H1 (cell line): ENCODE measurements around the gene FAM184B. TPM values are rescaled to one million over a fixed set of nuclear protein-coding genes. Genes with fewer than 3 reads are reported as not detected.

Experiments used
- CTCF ChIA-PET: fragments of 300-600 bp; sonication (Branson Sonifier 250); formaldehyde crosslinking; loops from one replicate; lab custom pipeline; 2021; ENCODE audit not compliant: partially characterized antibody; lab: Charles Lee
- POLR2A ChIA-PET: fragments of 300-600 bp; sonication (Branson Sonifier 250); formaldehyde crosslinking; loops from one replicate; lab custom pipeline; 2021; ENCODE audit warnings: inconsistent platforms; ENCODE audit not compliant: partially characterized antibody; lab: Charles Lee
- DNase-seq, 2 experiments: peaks; one replicate each; pipeline versions ENCODE4 v3.0.0 to v3.0.0-alpha.2; 2010 to 2022; ENCODE audit warnings: low spot score in 2 of 2, low read depth in 1 of 2, mixed read lengths in 1 of 2
- FAIRE-seq: peaks from 2 replicates; lab custom pipeline; 2011; peaks lifted over from hg19 to GRCh38; lab: Jason Lieb, UNC
- H2AFZ ChIP-seq: 2 replicates; pipeline ENCODE4 v1.8.1; 2012; ENCODE audit warnings: low read length, inconsistent platforms
- H2AK5ac ChIP-seq: 2 replicates; pipeline ENCODE4 v1.6.1; 2013; ENCODE audit warnings: low read depth, low read length
- H2BK120ac ChIP-seq: replicated peaks from 2 replicates; pipeline ENCODE3; 2013; ENCODE audit warnings: low read depth, low read length, inconsistent platforms
- H2BK12ac ChIP-seq: 2 replicates; pipeline ENCODE4 v1.6.1; 2013; ENCODE audit warnings: low read depth, low read length
- H2BK15ac ChIP-seq: 2 replicates; pipeline ENCODE4 v1.6.1; 2013; ENCODE audit warnings: low read length
- H2BK20ac ChIP-seq: 2 replicates; pipeline ENCODE4 v1.6.1; 2013; ENCODE audit warnings: low read length
- H2BK5ac ChIP-seq: 2 replicates; pipeline ENCODE4 v1.6.1; 2013; ENCODE audit warnings: low read depth, low read length
- H3K14ac ChIP-seq: 2 replicates; pipeline ENCODE4 v1.6.1; 2013; ENCODE audit warnings: inconsistent platforms; ENCODE audit not compliant: insufficient read length
- H3K18ac ChIP-seq: 2 replicates; pipeline ENCODE4 v1.6.1; 2013; ENCODE audit warnings: low read length; ENCODE audit errors: extremely low read depth
- H3K23ac ChIP-seq: 2 replicates; pipeline ENCODE4 v1.6.1; 2013; ENCODE audit warnings: inconsistent platforms; ENCODE audit not compliant: insufficient read length
- H3K23me2 ChIP-seq: 2 replicates; pipeline ENCODE4 v1.6.1; 2013; ENCODE audit warnings: low read depth, low read length
- H3K27ac ChIP-seq: 2 replicates; pipeline ENCODE4 v1.6.1; 2011; ENCODE audit warnings: low read depth, low read length, inconsistent platforms
- H3K27me3 ChIP-seq, 4 experiments: replicated peaks in 1 of 4; 1 replicate in 1 of 4; 2 replicates in 3 of 4; pipeline versions ENCODE4 v1.6.1 to v1.8.1; 2011 to 2013; ENCODE audit warnings: low read length in 3 of 4, mild to moderate bottlenecking in 3 of 4, inconsistent platforms in 2 of 4, mixed read lengths in 2 of 4, moderate library complexity in 1 of 4; ENCODE audit not compliant: control insufficient read depth in 3 of 4, insufficient read depth in 3 of 4; ENCODE audit errors: extremely low read depth in 1 of 4
- H3K36me3 ChIP-seq, 4 experiments: 2 replicates each; pipeline versions ENCODE4 v1.6.1 to v1.8.1; 2011 to 2013; ENCODE audit warnings: mild to moderate bottlenecking in 4 of 4, low read length in 3 of 4, moderate library complexity in 2 of 4, control low read depth in 1 of 4, inconsistent platforms in 1 of 4; ENCODE audit not compliant: insufficient read depth in 4 of 4, control insufficient read depth in 2 of 4
- H3K4ac ChIP-seq: replicated peaks from 2 replicates; pipeline ENCODE3; 2013; ENCODE audit warnings: low read length, low read depth, mixed read lengths, inconsistent platforms; ENCODE audit not compliant: insufficient read length
- H3K4me1 ChIP-seq, 4 experiments: replicated peaks in 1 of 4; 1 replicate in 1 of 4; 2 replicates in 3 of 4; pipeline versions ENCODE4 v1.6.1 to v1.8.1; 2011 to 2013; ENCODE audit warnings: low read length in 3 of 4, inconsistent platforms in 2 of 4, mixed read lengths in 1 of 4; ENCODE audit not compliant: insufficient read depth in 4 of 4, control insufficient read depth in 3 of 4
- H3K4me2 ChIP-seq, 2 experiments: 2 replicates each; pipeline versions ENCODE4 v1.6.1 to v1.8.1; 2011 to 2013; ENCODE audit warnings: low read depth in 2 of 2, low read length in 2 of 2, control low read depth in 1 of 2, inconsistent platforms in 1 of 2, mild to moderate bottlenecking in 1 of 2; ENCODE audit not compliant: insufficient read depth in 1 of 2
- H3K4me3 ChIP-seq, 4 experiments: fragments of 200-600, 300-600 bp in 1 of 4; sonication (generic), shearing (Covaris generic), sonication (Bioruptor Twin) in 1 of 4; 2 replicates each; pipeline versions ENCODE4 v1.5.1 to v1.8.1; 2011 to 2016; ENCODE audit warnings: low read length in 4 of 4, low read depth in 3 of 4, control low read depth in 2 of 4, inconsistent platforms in 2 of 4, mild to moderate bottlenecking in 2 of 4, mixed read lengths in 1 of 4, moderate library complexity in 1 of 4; ENCODE audit not compliant: insufficient read depth in 2 of 4; ENCODE audit errors: extremely low read depth in 1 of 4
- H3K56ac ChIP-seq: replicated peaks from 2 replicates; pipeline ENCODE3; 2013; ENCODE audit warnings: low read depth, mild to moderate bottlenecking, mixed read lengths, low read length, inconsistent platforms; ENCODE audit not compliant: insufficient read length
- H3K79me1 ChIP-seq: 2 replicates; pipeline ENCODE4 v1.6.1; 2013; ENCODE audit warnings: low read depth, low read length, control low read depth
- H3K79me2 ChIP-seq, 2 experiments: 2 replicates each; pipeline versions ENCODE4 v1.6.1 to v1.8.1; 2012 to 2013; ENCODE audit warnings: low read length in 2 of 2, mild to moderate bottlenecking in 2 of 2, inconsistent platforms in 1 of 2; ENCODE audit not compliant: insufficient read depth in 2 of 2, control insufficient read depth in 1 of 2
- H3K9ac ChIP-seq, 4 experiments: replicated peaks in 1 of 4; 1 replicate in 1 of 4; 2 replicates in 3 of 4; pipeline versions ENCODE4 v1.6.1 to v1.8.1; 2011 to 2013; ENCODE audit warnings: low read depth in 3 of 4, low read length in 3 of 4, control low read depth in 2 of 4, mild to moderate bottlenecking in 2 of 4, moderate library complexity in 2 of 4, inconsistent platforms in 1 of 4; ENCODE audit errors: extremely low read depth in 1 of 4
- H3K9me3 ChIP-seq, 2 experiments: 2 replicates each; pipeline versions ENCODE4 v1.6.1 to v1.8.1; 2012 to 2013; ENCODE audit warnings: mild to moderate bottlenecking in 2 of 2, moderate library complexity in 2 of 2, control low read depth in 1 of 2, inconsistent platforms in 1 of 2, low read depth in 1 of 2, low read length in 1 of 2, mixed read lengths in 1 of 2; ENCODE audit not compliant: insufficient read depth in 2 of 2
- H4K20me1 ChIP-seq, 2 experiments: replicated peaks in 1 of 2; 2 replicates each; pipeline versions ENCODE3 to v1.8.1; 2011 to 2013; ENCODE audit warnings: inconsistent platforms in 2 of 2, low read length in 2 of 2, mild to moderate bottlenecking in 1 of 2; ENCODE audit not compliant: insufficient read depth in 2 of 2, control insufficient read depth in 1 of 2
- H4K5ac ChIP-seq: 2 replicates; pipeline ENCODE4 v1.6.1; 2013; ENCODE audit warnings: low read length, low read depth, mixed read lengths, inconsistent platforms; ENCODE audit not compliant: insufficient read length
- H4K8ac ChIP-seq: 2 replicates; pipeline ENCODE4 v1.8.0; 2013; ENCODE audit warnings: mild to moderate bottlenecking, moderate library complexity, low read length, inconsistent platforms; ENCODE audit not compliant: insufficient read depth; ENCODE audit errors: extremely low read depth
- H4K91ac ChIP-seq: replicated peaks from 2 replicates; pipeline ENCODE3; 2013; ENCODE audit warnings: low read length, mixed read lengths, inconsistent platforms; ENCODE audit not compliant: insufficient read length
- BACH1 ChIP-seq: IDR thresholded peaks from 2 replicates; pipeline ENCODE4 v1.6.1; 2012; ENCODE audit warnings: low read length, improper control_type of control experiment
- CEBPB ChIP-seq: IDR thresholded peaks from 2 replicates; pipeline ENCODE4 v1.6.1; 2012; ENCODE audit warnings: low read depth, low read length
- CHD2 ChIP-seq: IDR thresholded peaks from 2 replicates; pipeline ENCODE4 v1.6.1; 2012; ENCODE audit warnings: low read length, improper control_type of control experiment
- EZH2 ChIP-seq: fragments of 200-600 bp; sonication (generic); IDR thresholded peaks from 2 replicates; pipeline ENCODE4 v1.7.1; 2012; ENCODE audit warnings: low read depth, mild to moderate bottlenecking, moderate library complexity, low read length, inconsistent platforms; ENCODE audit not compliant: severe bottlenecking
- FOSL1 ChIP-seq: IDR thresholded peaks from 2 replicates; pipeline ENCODE4 v1.6.1; 2011; ENCODE audit warnings: mild to moderate bottlenecking, low read depth, low read length, moderate library complexity; ENCODE audit not compliant: insufficient read depth
- JUN ChIP-seq: IDR thresholded peaks from 2 replicates; pipeline ENCODE4 v1.6.1; 2011; ENCODE audit warnings: low read depth, mild to moderate bottlenecking, improper control_type of control experiment, low read length
- JUND ChIP-seq: IDR thresholded peaks from 2 replicates; pipeline ENCODE4 v1.6.1; 2011; ENCODE audit warnings: mild to moderate bottlenecking, improper control_type of control experiment, low read length
- MAX ChIP-seq: IDR thresholded peaks from 2 replicates; pipeline ENCODE4 v1.6.1; 2012; ENCODE audit warnings: inconsistent platforms
- POLR2AphosphoS5 ChIP-seq: IDR thresholded peaks from 2 replicates; pipeline ENCODE4 v1.6.1; 2011; ENCODE audit warnings: low read depth, low read length
- RFX5 ChIP-seq: IDR thresholded peaks from 2 replicates; pipeline ENCODE4 v1.6.1; 2011; ENCODE audit warnings: low read depth, low read length, improper control_type of control experiment, borderline replicate concordance
- RXRA ChIP-seq: IDR thresholded peaks from 2 replicates; pipeline ENCODE4 v1.6.1; 2011; ENCODE audit warnings: low read depth, mild to moderate bottlenecking, low read length, moderate library complexity; ENCODE audit not compliant: insufficient read depth
- SRF ChIP-seq: IDR thresholded peaks from 2 replicates; pipeline ENCODE4 v1.6.1; 2011; ENCODE audit warnings: mild to moderate bottlenecking, low read depth, low read length, moderate library complexity
- TCF12 ChIP-seq: IDR thresholded peaks from 2 replicates; pipeline ENCODE4 v1.6.1; 2011; ENCODE audit warnings: low read depth, mild to moderate bottlenecking, low read length
- YY1 ChIP-seq: IDR thresholded peaks from 2 replicates; pipeline ENCODE4 v1.6.1; 2011; ENCODE audit warnings: low read depth, mild to moderate bottlenecking, low read length
- WGBS, 2 experiments: shearing (Covaris generic) in 1 of 2; methylation state at CpG; one replicate each; pipeline versions ENCODE4 v1.1.6 to v1.1.7; 2013 to 2015; ENCODE audit warnings: low lambda C conversion rate in 2 of 2, mixed read lengths in 2 of 2, inconsistent platforms in 1 of 2, low coverage in 1 of 2, missing lambda C conversion rate in 1 of 2; ENCODE audit not compliant: insufficient replicate concordance in 2 of 2, insufficient coverage in 1 of 2, insufficient read length in 1 of 2; ENCODE audit errors: extremely low coverage in 1 of 2, missing lambda C conversion rate in 1 of 2; 5-methylcytosine and 5-hydroxymethylcytosine counted together
- polyA plus RNA-seq, 7 experiments: library from polyadenylated mRNA; depleted of rRNA in 3 of 7; stranded (reverse) in 5 of 7; unstranded in 2 of 7; fragments of >200 nt in 5 of 7; fragments of 200-250 nt in 2 of 7; gene quantifications; 1 replicate in 5 of 7; 2 replicates in 1 of 7; 4 replicates in 1 of 7; pipeline versions ENCODE4 v1.2.1 to v1.2.3, GENCODE V29; 2011 to 2013; ENCODE audit warnings: missing spikeins in 2 of 7, mixed read lengths in 2 of 7
- total RNA-seq: library from RNA; stranded (reverse); fragmentation: NEBNext Ultra II Directional; extraction: Animal tissue kit (Norgen Biotek cat#: 25700); gene quantifications from 2 replicates; pipeline ENCODE4 v1.2.1, GENCODE V29; 2021

FAM184B gene
- total and polyA plus RNA-seq, 2 of the 8 experiments (the other 6 are each of a cell fraction or from before 2014, with no cell fraction given), result 0.05 to 0.39 TPM

GRCh38 chr4:17682222-17682566 is 99.2 kb downstream of the FAM184B start:
- Histone ChIP-seq H3K79me1 (no peaks in the 10 kb centered on the region), H4K91ac (no peak overlapping the region), H3K14ac (no peak overlapping the region), H2AFZ (no peak overlapping the region), H3K4me1 (no peaks in the 10 kb centered on the region), H3K23ac (no peak overlapping the region), H2BK120ac (no peak overlapping the region), H2AK5ac (no peak overlapping the region), H3K9ac (no peak overlapping the region), H3K23me2 (no peaks in the 10 kb centered on the region), H3K56ac (no peak overlapping the region), H3K36me3 (no peaks in the 10 kb centered on the region), H4K5ac (no peak overlapping the region), H3K27ac (no peak overlapping the region), H2BK5ac (no peak overlapping the region), H2BK12ac (no peak overlapping the region), H3K79me2 (no peaks in the 10 kb centered on the region), H3K18ac (no peak overlapping the region), H4K8ac (no peak overlapping the region), H3K27me3 (no peaks in the 10 kb centered on the region), H2BK20ac (no peak overlapping the region), H3K4me2 (no peak overlapping the region), H4K20me1 (no peaks in the 10 kb centered on the region), H3K4me3 (no peak overlapping the region), H2BK15ac (no peak overlapping the region), H3K9me3 (no peaks in the 10 kb centered on the region), H3K4ac (no peak overlapping the region)
- ChIA-PET CTCF (interaction anchor here (1.4 kb wide), 1 partner anchor 26 kb away, joined by 3 read pairs; no protein-coding TSS in a partner anchor), POLR2A (no interaction called here)
- DNase-seq (no peak), FAIRE-seq (no peak)
- WGBS, 2 experiments, result 87% methylated on average over 2 of the region's 2 CpGs; no CpG with 5 or more reads in 1 of the 2 experiments
- TF ChIP-seq EZH2 (no peak), CEBPB (no peak), CHD2 (no peak), JUND (no peak), TCF12 (no peak), MAX (no peak), YY1 (no peak), RFX5 (no peak), FOSL1 (no peak), POLR2AphosphoS5 (no peak), BACH1 (no peak), RXRA (no peak), SRF (no peak), JUN (no peak)
